ENCODE data around the gene FARSB.
A peak's percentile ranks its signal among the peaks of the same experiment; 100 is the strongest.

Gene FARSB

GRCh38 chr2:222572751-222573174, 83.1 kb downstream of the FARSB start:
- TF ChIP-seq TEAD4 (IDR thresholded peaks at IDR 0.05) (no peak), REST (IDR thresholded peaks at IDR 0.05; ENCODE audit: low read depth) (no peak), EGR1 (IDR thresholded peaks at IDR 0.05) (no peak), RAD21 (IDR thresholded peaks at IDR 0.05; ENCODE audit: low read depth) (no peak), NFIC (IDR thresholded peaks at IDR 0.05) (no peak), CREB1 (IDR thresholded peaks at IDR 0.05; ENCODE audit: low read depth) (no peak), EP300 (IDR thresholded peaks at IDR 0.05; ENCODE audit: borderline replicate concordance) (no peak), CEBPB (IDR thresholded peaks at IDR 0.05) (no peak), ZBTB7A (IDR thresholded peaks at IDR 0.05; ENCODE audit: low read depth) (no peak), FOXM1 (IDR thresholded peaks at IDR 0.05; ENCODE audit: borderline replicate concordance, low read depth) (no peak), TAF1 (IDR thresholded peaks at IDR 0.05; ENCODE audit: low read depth) (no peak), YY1 (IDR thresholded peaks at IDR 0.05; ENCODE audit: low read depth) (no peak), MAX (IDR thresholded peaks at IDR 0.05) (no peak), TCF12 (IDR thresholded peaks at IDR 0.05; ENCODE audit: low read depth) (no peak)
- TF ChIP-seq, protein P1, sequence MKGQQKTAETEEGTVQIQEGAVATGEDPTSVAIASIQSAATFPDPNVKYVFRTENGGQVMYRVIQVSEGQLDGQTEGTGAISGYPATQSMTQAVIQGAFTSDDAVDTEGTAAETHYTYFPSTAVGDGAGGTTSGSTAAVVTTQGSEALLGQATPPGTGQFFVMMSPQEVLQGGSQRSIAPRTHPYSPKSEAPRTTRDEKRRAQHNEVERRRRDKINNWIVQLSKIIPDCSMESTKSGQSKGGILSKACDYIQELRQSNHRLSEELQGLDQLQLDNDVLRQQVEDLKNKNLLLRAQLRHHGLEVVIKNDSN (IDR thresholded peaks at IDR 0.05) = no peak

DNA sequence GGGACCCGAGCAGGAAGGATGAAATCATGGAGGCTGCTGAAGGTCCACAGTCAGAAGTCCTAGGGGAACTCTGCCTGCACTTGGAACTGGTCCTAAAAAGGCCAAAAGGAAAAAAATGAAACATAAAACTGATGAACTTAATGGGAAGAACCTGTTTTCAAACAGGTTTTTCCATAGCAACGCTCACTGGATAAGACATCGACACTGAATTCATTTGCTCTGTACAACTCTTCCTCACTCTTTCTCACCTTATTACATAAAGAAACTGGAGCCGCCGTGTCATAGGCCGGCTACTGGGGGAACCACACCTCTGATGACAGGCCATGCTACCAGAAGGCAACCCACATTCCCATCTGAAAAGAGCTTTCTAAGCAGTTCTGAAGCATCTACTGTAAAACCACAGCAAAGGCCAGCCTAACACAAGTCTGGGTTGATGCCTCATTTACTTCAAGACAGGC, 83.6 kb downstream of the FARSB start:
- TF ChIP-seq ZBTB7A (IDR thresholded peaks at IDR 0.05; ENCODE audit: low read depth) (no peak), EGR1 (IDR thresholded peaks at IDR 0.05) (no peak), TAF1 (IDR thresholded peaks at IDR 0.05; ENCODE audit: low read depth) (0 out of 2 replicates have a peak, but pooled peaks have one; percentile 21), MAX (IDR thresholded peaks at IDR 0.05) (peak; percentile 49), EP300 (IDR thresholded peaks at IDR 0.05; ENCODE audit: borderline replicate concordance) (peak; percentile 33; the same call in 1 of the 2 replicates), TCF12 (IDR thresholded peaks at IDR 0.05; ENCODE audit: low read depth) (0 out of 2 replicates have a peak, but pooled peaks have one; percentile 39), NFIC (IDR thresholded peaks at IDR 0.05) (peak; percentile 49; the same call in 1 of the 2 replicates)

DNA sequence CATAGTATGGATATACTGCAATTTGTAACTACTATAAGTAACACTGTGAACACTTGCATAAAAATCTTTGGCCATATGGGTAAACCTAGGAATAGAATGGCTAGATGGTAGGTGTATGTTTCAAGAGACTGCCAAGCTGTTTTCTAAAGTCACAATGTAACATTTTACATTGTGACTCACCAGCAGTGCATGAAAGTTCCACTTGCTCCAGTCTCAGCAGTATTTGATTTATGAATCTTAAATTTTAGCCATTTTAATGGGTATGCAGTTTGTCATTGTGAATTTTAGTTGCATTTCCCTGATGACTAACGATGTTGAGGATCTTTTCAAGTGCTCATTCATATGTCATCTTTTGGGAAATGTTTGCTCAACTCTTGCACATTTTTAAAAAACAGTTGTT, 86.1 kb downstream of the FARSB start:
- TF ChIP-seq REST (IDR thresholded peaks at IDR 0.05; ENCODE audit: low read depth) = no peak
- TF ChIP-seq TCF12 (IDR thresholded peaks at IDR 0.05; ENCODE audit: low read depth) = no peak
- TF ChIP-seq EP300 (IDR thresholded peaks at IDR 0.05; ENCODE audit: borderline replicate concordance) = no peak
- no peak for TF ChIP-seq NFIC (IDR thresholded peaks at IDR 0.05)

DNA sequence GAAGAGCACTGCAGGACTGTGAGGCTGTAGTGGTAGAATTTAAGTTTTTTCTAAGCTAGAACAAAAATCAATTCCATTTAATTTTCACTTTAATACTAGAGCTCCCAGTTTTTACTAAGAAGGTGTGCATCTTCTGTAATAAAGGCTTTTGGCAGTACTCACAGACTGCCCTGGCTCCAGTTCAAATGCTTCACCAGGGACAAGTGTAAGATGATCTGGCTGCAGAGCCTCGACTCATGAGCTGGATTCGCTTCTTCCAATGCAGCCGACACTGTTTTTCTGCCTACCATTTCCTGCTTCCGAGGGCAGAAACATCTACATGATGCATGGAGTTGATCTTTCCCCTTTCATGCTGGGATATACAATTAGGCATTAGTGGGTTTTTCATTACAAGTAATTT, 87.0 kb downstream of the FARSB start:
- TF ChIP-seq FOXM1 (IDR thresholded peaks at IDR 0.05; ENCODE audit: borderline replicate concordance, low read depth) = no peak
- no peak for TF ChIP-seq TAF1 (IDR thresholded peaks at IDR 0.05; ENCODE audit: low read depth)
- TF ChIP-seq EGR1 (IDR thresholded peaks at IDR 0.05) = no peak
- no peak for TF ChIP-seq CREB1 (IDR thresholded peaks at IDR 0.05; ENCODE audit: low read depth)
- TF ChIP-seq REST (IDR thresholded peaks at IDR 0.05; ENCODE audit: low read depth) = no peak
- TF ChIP-seq CEBPB (IDR thresholded peaks at IDR 0.05) = no peak
- TF ChIP-seq MAX (IDR thresholded peaks at IDR 0.05) = 0 out of 2 replicates have a peak, but pooled peaks have one; percentile 32
- TF ChIP-seq TCF12 (IDR thresholded peaks at IDR 0.05; ENCODE audit: low read depth) = no peak
- TF ChIP-seq YY1 (IDR thresholded peaks at IDR 0.05; ENCODE audit: low read depth) = no peak
- no peak for TF ChIP-seq TEAD4 (IDR thresholded peaks at IDR 0.05)
- TF ChIP-seq, protein P1 (IDR thresholded peaks at IDR 0.05) = no peak
- no peak for TF ChIP-seq EP300 (IDR thresholded peaks at IDR 0.05; ENCODE audit: borderline replicate concordance)
- peak; percentile 58 for TF ChIP-seq NFIC (IDR thresholded peaks at IDR 0.05)
- no peak for TF ChIP-seq ZBTB7A (IDR thresholded peaks at IDR 0.05; ENCODE audit: low read depth)

Measured in Ishikawa (cell line).